Fibroblast of skin of left quadriceps (primary cell): ENCODE measurements around the gene ABCC3.

Experiments
- DNase-seq, 2 experiments: peaks; one replicate each; pipeline ENCODE4 v3.0.0-alpha.2; 2013; ENCODE audit warnings: low read depth in 2 of 2

ABCC3 gene

GRCh38 chr17:50731575-50732460 is 97.1 kb downstream of the ABCC3 start:
- no peak for DNase-seq

DNA sequence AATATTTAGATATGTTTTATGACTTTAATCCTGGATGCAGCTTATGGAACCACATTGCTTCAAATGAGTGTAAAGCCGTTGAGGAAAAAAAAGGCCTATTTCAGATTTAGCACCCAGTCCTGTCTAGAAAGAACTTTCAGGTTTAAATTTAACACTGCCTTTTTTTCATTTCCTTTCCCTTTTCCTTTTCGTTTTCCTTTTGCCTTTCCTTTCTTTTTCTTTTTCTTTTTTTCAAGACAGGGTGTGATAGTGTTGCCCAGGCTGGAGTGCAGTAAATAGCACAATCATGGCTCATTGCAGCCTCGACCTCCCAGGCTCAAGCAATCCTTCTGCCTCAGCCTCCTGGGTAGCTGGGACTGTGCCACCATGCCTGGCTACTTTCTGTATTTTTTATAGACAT is 100.6 kb downstream of the ABCC3 start:
- no peak for DNase-seq

GRCh38 chr17:50737118-50737698 is 102.5 kb downstream of the ABCC3 start:
- DNase-seq: no peak

DNA sequence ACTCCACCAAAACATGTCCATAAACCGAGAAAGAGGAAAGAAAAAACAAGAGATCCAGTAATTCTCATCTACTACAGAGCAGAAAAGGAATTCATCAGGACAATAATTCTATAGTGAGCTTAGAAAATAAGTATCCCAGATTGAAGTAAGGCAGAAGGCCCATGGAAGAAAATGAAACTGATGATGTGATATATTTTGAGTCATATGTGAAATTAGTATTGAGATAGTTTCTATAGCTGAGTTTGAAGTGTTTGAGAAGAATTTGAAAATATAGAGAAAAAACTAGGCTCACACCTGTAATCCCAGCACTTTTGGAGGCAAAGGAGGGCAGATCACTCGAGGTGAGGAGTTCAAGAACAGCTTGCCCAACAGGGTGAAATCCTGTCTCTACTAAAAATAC is 104.4 kb downstream of the ABCC3 start:
- no peak for DNase-seq
